Tibial nerve (tissue), 3 donors: ENCODE data around the gene PLCB2.

Source experiments
- POLR2A ChIP-seq, 2 donors: fragments of 450-650 bp; IDR thresholded peaks; one replicate each; pipeline ENCODE4 v1.6.1; 2017; ENCODE audit warnings: antibody characterized with exemption in 2 of 2, mild to moderate bottlenecking in 2 of 2, moderate library complexity in 2 of 2
- TF ChIP-seq, protein P1 (sequence below), 5 experiments: fragments of 200-600 bp in 3 of 5; fragments of 450-650 bp in 2 of 5; sonication (generic) in 3 of 5; IDR thresholded peaks; one replicate each; pipeline ENCODE4 v1.5.1; 2016 to 2019; ENCODE audit warnings: antibody characterized with exemption in 5 of 5, mild to moderate bottlenecking in 3 of 5, moderate library complexity in 2 of 5

DNA sequence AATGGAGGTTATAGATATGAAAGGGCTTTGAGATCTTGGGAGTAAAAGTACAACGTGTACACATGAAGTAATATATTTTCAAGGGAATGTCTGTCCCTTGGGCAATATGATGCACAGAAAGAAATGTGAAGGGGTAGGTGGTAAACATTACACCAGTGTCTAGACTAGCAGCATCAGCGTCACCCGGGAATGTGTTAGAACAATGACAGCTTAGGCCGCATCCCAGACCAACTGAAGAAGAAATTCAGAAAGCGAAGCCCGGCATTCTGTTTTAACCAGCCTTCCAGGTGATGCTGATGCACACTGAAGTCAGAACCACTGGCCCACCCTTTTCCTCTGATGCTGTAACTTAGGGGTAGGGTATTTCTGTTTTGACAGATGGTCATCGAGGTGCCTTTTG, 22.1 kb upstream of the PLCB2 start:
- no peak for TF ChIP-seq POLR2A (IDR thresholded peaks at IDR 0.05)
- TF ChIP-seq, protein P1, sequence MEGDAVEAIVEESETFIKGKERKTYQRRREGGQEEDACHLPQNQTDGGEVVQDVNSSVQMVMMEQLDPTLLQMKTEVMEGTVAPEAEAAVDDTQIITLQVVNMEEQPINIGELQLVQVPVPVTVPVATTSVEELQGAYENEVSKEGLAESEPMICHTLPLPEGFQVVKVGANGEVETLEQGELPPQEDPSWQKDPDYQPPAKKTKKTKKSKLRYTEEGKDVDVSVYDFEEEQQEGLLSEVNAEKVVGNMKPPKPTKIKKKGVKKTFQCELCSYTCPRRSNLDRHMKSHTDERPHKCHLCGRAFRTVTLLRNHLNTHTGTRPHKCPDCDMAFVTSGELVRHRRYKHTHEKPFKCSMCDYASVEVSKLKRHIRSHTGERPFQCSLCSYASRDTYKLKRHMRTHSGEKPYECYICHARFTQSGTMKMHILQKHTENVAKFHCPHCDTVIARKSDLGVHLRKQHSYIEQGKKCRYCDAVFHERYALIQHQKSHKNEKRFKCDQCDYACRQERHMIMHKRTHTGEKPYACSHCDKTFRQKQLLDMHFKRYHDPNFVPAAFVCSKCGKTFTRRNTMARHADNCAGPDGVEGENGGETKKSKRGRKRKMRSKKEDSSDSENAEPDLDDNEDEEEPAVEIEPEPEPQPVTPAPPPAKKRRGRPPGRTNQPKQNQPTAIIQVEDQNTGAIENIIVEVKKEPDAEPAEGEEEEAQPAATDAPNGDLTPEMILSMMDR (IDR thresholded peaks at IDR 0.05): no peak
